MCF 10A (cell line): ENCODE measurements around the gene PSPN. TPM values are rescaled to one million over a fixed set of nuclear protein-coding genes. Genes with fewer than 3 reads are reported as not detected.
"Not testable (repeated sequence)": the region's sequence is repeated elsewhere in the genome, so short reads cannot be mapped to it uniquely, and the experiment has no call there.

Source experiments
- BruUV-seq: library from RNA; stranded (reverse); fragments of 400-500 nt; replicated peaks from 2 replicates; lab custom pipeline; 2021; lab: Mats Ljungman, UMichigan
- CTCF ChIA-PET: fragments of 300-600 bp; sonication (Branson Sonifier 250); formaldehyde crosslinking; extraction: SDS; loops from one replicate; lab custom pipeline; 2021; ENCODE audit warnings: antibody characterized with exemption, inconsistent platforms; lab: Yijun Ruan, JAX
- POLR2A ChIA-PET: fragments of 300-600, 350-650 bp; sonication (Branson Sonifier 250); formaldehyde crosslinking; extraction: SDS; loops from one replicate; lab custom pipeline; 2020; ENCODE audit warnings: antibody characterized with exemption, inconsistent platforms; lab: Yijun Ruan, JAX
- DNase-seq: peaks from one replicate; pipeline ENCODE4 v3.0.0-alpha.2; 2018; ENCODE audit not compliant: unreplicated experiment
- H3K27ac Mint-ChIP-seq: one replicate; pipeline ENCODE4 v1.8.0; 2022; ENCODE audit warnings: mild to moderate bottlenecking, low read depth, mixed read lengths; ENCODE audit not compliant: unreplicated experiment
- H3K27me3 Mint-ChIP-seq: one replicate; pipeline ENCODE4 v1.8.0; 2022; ENCODE audit warnings: mixed read lengths; ENCODE audit not compliant: insufficient read depth, unreplicated experiment
- H3K36me3 Mint-ChIP-seq: one replicate; pipeline ENCODE4 v1.8.0; 2022; ENCODE audit warnings: mild to moderate bottlenecking, moderate library complexity, mixed read lengths; ENCODE audit not compliant: insufficient read depth, unreplicated experiment
- H3K4me1 Mint-ChIP-seq: one replicate; pipeline ENCODE4 v1.8.0; 2022; ENCODE audit warnings: mixed read lengths; ENCODE audit not compliant: insufficient read depth, unreplicated experiment
- H3K4me3 Mint-ChIP-seq: one replicate; pipeline ENCODE4 v1.8.0; 2022; ENCODE audit warnings: mild to moderate bottlenecking, moderate library complexity, mixed read lengths; ENCODE audit not compliant: unreplicated experiment
- H3K9me3 Mint-ChIP-seq: one replicate; pipeline ENCODE4 v1.8.0; 2022; ENCODE audit warnings: mixed read lengths; ENCODE audit not compliant: unreplicated experiment
- CTCF ChIP-seq: fragments of 200-600 bp; IDR thresholded peaks from one replicate; pipeline ENCODE4 v1.8.0; 2022; ENCODE audit warnings: antibody characterized with exemption, mild to moderate bottlenecking; ENCODE audit not compliant: unreplicated experiment
- intact Hi-C: fragments of 100-400 bp; cut with micrococcal nuclease; formaldehyde crosslinking; loops from 2 replicates; pipeline ENCODE4 v1.14.1; 2022
- total RNA-seq: library from RNA; stranded (reverse); gene quantifications from 2 replicates; pipeline ENCODE4 v1.2.3, GENCODE V29; 2022

PSPN gene
- total RNA-seq, 1 experiment from 2014 or later: 1.1 TPM

GRCh38 chr19:6359568-6360341, 16.0 kb downstream of the PSPN start:
- CTCF ChIA-PET: interaction anchor here (0.8 kb wide), 1 partner anchor 141 kb away, joined by 4 read pairs; no protein-coding TSS in a partner anchor
- no peak for DNase-seq
- peaks cover 16% of the 10 kb centered on the region for H3K4me1 Mint-ChIP-seq

GRCh38 chr19:6358003-6358402, 17.7 kb downstream of the PSPN start:
- Mint-ChIP-seq H3K9me3 (no peaks in the 10 kb centered on the region), H3K36me3 (peaks cover 14% of the 10 kb centered on the region), H3K27ac (no peak overlapping the region), H3K27me3 (no peaks in the 10 kb centered on the region), H3K4me3 (no peak overlapping the region), H3K4me1 (peaks cover 16% of the 10 kb centered on the region)
- BruUV-seq: no TSS peak
- ChIA-PET CTCF (interaction anchor here (0.8 kb wide), 1 partner anchor 14 kb away, joined by 4 read pairs; the partner anchor contains the start of gene ALKBH7), POLR2A (interaction anchor here (0.6 to 1.1 kb wide), 4 partner anchors 22 to 1165 kb away, joined by 3 to 5 read pairs (median 3); partner anchors contain the start of gene GTF2F1)
- intact Hi-C loops: no loop called here
- no peak for TF ChIP-seq CTCF
- no peak for DNase-seq

More at GRCh38 chr19:6359568-6360341, 16.0 kb downstream of the PSPN start:
- Mint-ChIP-seq H3K4me3 (no peak overlapping the region), H3K27ac (no peak overlapping the region), H3K36me3 (peaks cover 28% of the 10 kb centered on the region), H3K9me3 (no peaks in the 10 kb centered on the region), H3K27me3 (no peaks in the 10 kb centered on the region)
- no peak for TF ChIP-seq CTCF
- no TSS peak for BruUV-seq
- POLR2A ChIA-PET: interaction anchor here (0.7 kb wide), 1 partner anchor 728 kb away, joined by 3 read pairs; no protein-coding TSS in a partner anchor
- intact Hi-C loops: loop anchor here (10.0 kb wide), 1 partner anchor 505 kb away; no protein-coding TSS in a partner anchor

- H3K27ac Mint-ChIP-seq: no peak overlapping the region
- BruUV-seq: no TSS peak
- H3K27me3 Mint-ChIP-seq: no peaks in the 10 kb centered on the region
- ChIA-PET CTCF (interaction anchor here (1.1 kb wide), 1 partner anchor 61 kb away, joined by 3 read pairs; no protein-coding TSS in a partner anchor), POLR2A (interaction anchor here (0.6 kb wide), 1 partner anchor 637 kb away, joined by 3 read pairs; the partner anchor contains the start of gene LONP1)
- peaks cover 6% of the 10 kb centered on the region for H3K36me3 Mint-ChIP-seq
- H3K4me3 Mint-ChIP-seq: no peak overlapping the region
- H3K4me1 Mint-ChIP-seq: peaks cover 12% of the 10 kb centered on the region
- no peak for TF ChIP-seq CTCF
- DNase-seq: no peak
- intact Hi-C loops: no loop called here
- no peaks in the 10 kb centered on the region for H3K9me3 Mint-ChIP-seq
Observed at GRCh38 chr19:6357174-6357573, 18.6 kb downstream of the PSPN start.

GRCh38 chr19:6355321-6356040, 20.3 kb downstream of the PSPN start:
- H3K4me3 Mint-ChIP-seq, DNase-seq, BruUV-seq, H3K27ac Mint-ChIP-seq, H3K9me3 Mint-ChIP-seq, POLR2A ChIA-PET, H3K27me3 Mint-ChIP-seq, H3K36me3 Mint-ChIP-seq: not testable (repeated sequence)
- CTCF ChIA-PET: interaction anchor here (1.2 to 3.5 kb wide), 2 partner anchors 19 to 137 kb away, joined by 3 to 26 read pairs; no protein-coding TSS in a partner anchor
- H3K4me1 Mint-ChIP-seq: peaks cover 11% of the 10 kb centered on the region
- intact Hi-C loops: loop anchor here (2.0 kb wide), 1 partner anchor 189 kb away; no protein-coding TSS in a partner anchor
